Peyer's patch (tissue), 4 donors: ENCODE measurements around the gene RNASEH2A. TPM values are rescaled to one million over a fixed set of nuclear protein-coding genes. Genes with fewer than 3 reads are reported as not detected.
A peak's percentile ranks its signal among the peaks of the same experiment; 100 is the strongest.
"Not testable (repeated sequence)": the region's sequence is repeated elsewhere in the genome, so short reads cannot be mapped to it uniquely, and the experiment has no call there.

Source experiments
- DNase-seq, 3 donors: peaks; one replicate each; pipeline ENCODE4 v3.0.0-alpha.2; 2017 to 2019
- H3K27ac ChIP-seq, 4 donors: fragments of 200-600 bp; sonication (generic); one replicate each; pipeline ENCODE4 v1.5.1; 2016 to 2019
- H3K27me3 ChIP-seq, 2 donors: fragments of 200-600 bp; sonication (generic); one replicate each; pipeline ENCODE4 v1.5.1; 2019
- H3K36me3 ChIP-seq, 3 donors: fragments of 200-600 bp; sonication (generic); one replicate each; pipeline ENCODE4 v1.5.1; 2016 to 2019
- H3K4me1 ChIP-seq, 4 donors: fragments of 200-600 bp; sonication (generic); one replicate each; pipeline ENCODE4 v1.5.1; 2016 to 2019
- H3K4me3 ChIP-seq, 4 donors: fragments of 200-600 bp; sonication (generic); 1 replicate in 3 of 4; 2 replicates in 1 of 4; pipeline ENCODE4 v1.5.1; 2016 to 2019; ENCODE audit warnings: mild to moderate bottlenecking in 1 of 4
- H3K9me3 ChIP-seq, 4 donors: fragments of 200-600 bp; sonication (generic); one replicate each; pipeline ENCODE4 v1.5.1; 2016 to 2019; ENCODE audit warnings: mild to moderate bottlenecking in 1 of 4
- CTCF ChIP-seq, 6 experiments: fragments of 450-650 bp in 4 of 6; fragments of 200-600 bp in 2 of 6; sonication (generic) in 1 of 6; IDR thresholded peaks; one replicate each; pipeline ENCODE4 v1.5.1; 2017 to 2019; ENCODE audit warnings: antibody characterized with exemption in 6 of 6, mild to moderate bottlenecking in 3 of 6, moderate library complexity in 1 of 6
- POLR2A ChIP-seq, 2 donors: fragments of 450-650 bp; IDR thresholded peaks; one replicate each; pipeline ENCODE4 v1.5.1; 2017; ENCODE audit warnings: antibody characterized with exemption in 2 of 2, mild to moderate bottlenecking in 2 of 2, moderate library complexity in 2 of 2
- total RNA-seq, 4 donors: library from RNA; depleted of rRNA; stranded (reverse); fragments of >200 nt; gene quantifications; one replicate each; pipeline ENCODE4 v1.1.0, GENCODE V29; 2016

Gene RNASEH2A
- total RNA-seq, 4 donors from 2014 or later = 5.9 to 24.8 (median 9.4) TPM

DNA sequence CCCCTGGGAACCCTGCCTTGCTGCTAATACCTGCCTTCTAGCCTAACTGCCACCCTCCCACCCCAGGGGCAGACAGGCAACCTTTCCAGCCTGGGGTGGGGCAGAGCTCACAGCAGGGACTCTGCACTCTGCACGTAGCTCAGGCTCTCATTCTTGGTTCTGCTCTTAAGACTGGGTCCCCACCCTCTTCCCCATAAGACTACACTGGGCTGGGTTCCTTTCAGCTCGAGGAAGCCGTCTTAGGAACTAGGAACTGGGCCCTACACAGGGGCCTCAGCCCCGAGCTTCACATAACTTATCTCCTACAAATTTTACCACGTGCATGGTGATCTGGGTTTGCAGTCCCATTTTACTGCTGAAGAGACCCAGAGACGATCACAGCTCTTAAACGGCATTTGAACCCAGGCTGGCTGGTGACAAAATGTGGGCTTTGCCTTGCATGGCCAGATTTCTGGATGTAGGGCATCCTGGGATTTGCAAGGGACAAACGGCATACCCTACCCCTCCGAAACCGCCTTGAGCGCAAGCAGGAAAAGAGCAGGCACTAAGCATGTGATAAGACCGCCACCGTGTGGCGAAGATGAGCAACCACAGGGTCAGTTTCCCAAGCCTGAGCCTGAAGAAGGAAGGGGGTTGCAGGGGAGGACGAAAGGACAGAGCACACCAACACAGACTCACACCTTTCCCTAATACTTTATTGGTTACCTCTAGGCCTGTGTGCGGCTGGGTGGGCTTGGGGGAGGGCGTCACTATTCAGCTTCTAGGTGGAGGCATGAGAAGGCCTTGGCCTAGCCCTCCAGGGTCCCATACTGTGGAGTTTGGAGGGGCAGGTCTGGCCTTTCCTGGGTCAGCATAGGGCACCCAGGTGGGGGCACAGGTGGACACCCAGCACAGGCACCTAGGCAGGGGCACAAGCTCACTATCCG, 10.0 kb upstream of the RNASEH2A start:
- Histone ChIP-seq H3K27me3 (no peaks in the 10 kb centered on the region), H3K36me3 (peaks cover 0 to 21% (median 0%) of the 10 kb centered on the region in 3 donors), H3K4me3 (peak overlapping the region in 3 of 4 donors; percentile 16 to 37 (median 33)), H3K27ac (peak overlapping the region; percentile 51 to 95 (median 72)), H3K4me1 (peaks cover 9 to 38% (median 12%) of the 10 kb centered on the region in 4 donors), H3K9me3 (no peaks in the 10 kb centered on the region)
- peak; percentile 72 to 87 (median 81) for DNase-seq
- TF ChIP-seq CTCF (IDR thresholded peaks at IDR 0.05) (peak; percentile 91 to 99 (median 98)), POLR2A (IDR thresholded peaks at IDR 0.05) (peak; percentile 34 to 71)

DNA sequence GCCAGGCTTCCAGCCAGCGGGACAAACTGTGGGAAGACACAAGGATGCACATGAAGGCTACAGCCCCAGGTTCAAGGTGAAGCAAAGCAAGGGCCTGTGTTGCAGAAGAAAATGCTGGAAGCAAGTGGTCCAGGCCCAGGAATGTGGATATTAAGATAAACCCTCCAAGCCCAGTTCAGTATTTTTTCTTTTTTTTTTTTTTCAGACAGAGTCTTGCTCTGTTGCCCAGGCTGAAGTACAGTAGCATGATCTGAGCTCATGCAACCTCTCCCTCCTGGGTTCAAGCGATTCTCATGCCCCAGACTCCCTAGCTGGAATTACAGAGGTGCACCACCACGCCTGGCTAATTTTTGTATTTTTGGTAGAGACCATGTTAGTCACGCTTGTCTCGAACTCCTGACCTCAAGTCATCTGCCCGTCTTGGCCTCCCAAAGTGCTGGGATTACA, 9.2 kb upstream of the RNASEH2A start:
- no peak overlapping the region for H3K4me3 ChIP-seq
- TF ChIP-seq POLR2A (IDR thresholded peaks at IDR 0.05) (no peak), CTCF (IDR thresholded peaks at IDR 0.05) (no peak)
- peaks cover 9 to 39% (median 14%) of the 10 kb centered on the region in 4 donors for H3K4me1 ChIP-seq
- no peaks in the 10 kb centered on the region for H3K9me3 ChIP-seq
- no peaks in the 10 kb centered on the region for H3K27me3 ChIP-seq
- peak overlapping the region in 2 of 4 donors; percentile 83 to 95 for H3K27ac ChIP-seq
- DNase-seq = no peak
- H3K36me3 ChIP-seq = peaks cover 0 to 21% (median 0%) of the 10 kb centered on the region in 3 donors

DNA sequence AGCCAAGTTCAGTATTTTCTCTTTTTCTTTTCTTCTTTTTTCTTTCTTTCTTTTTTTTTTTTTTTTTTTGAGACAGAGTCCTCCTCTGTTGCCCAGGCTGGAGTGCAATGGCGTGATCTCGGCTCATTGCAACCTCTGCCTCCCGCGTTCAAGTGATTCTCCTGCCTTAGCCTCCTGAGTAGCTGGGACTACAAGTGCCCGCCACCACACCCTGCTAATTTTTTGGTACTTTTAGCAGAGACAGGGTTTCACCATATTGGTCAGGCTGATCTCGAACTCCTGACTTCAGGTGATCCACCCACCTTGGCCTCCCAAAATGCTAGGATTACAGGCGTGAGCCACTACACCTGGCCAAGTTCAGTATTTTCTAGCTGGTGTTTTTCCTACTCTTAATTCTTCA, 8.8 kb upstream of the RNASEH2A start:
- not testable (repeated sequence) for H3K9me3 ChIP-seq, H3K27ac ChIP-seq, H3K4me3 ChIP-seq, H3K27me3 ChIP-seq, DNase-seq
- Histone ChIP-seq H3K4me1 (peaks cover 9 to 43% (median 16%) of the 10 kb centered on the region in 4 donors), H3K36me3 (peaks cover 0 to 21% (median 0%) of the 10 kb centered on the region in 3 donors)

DNA sequence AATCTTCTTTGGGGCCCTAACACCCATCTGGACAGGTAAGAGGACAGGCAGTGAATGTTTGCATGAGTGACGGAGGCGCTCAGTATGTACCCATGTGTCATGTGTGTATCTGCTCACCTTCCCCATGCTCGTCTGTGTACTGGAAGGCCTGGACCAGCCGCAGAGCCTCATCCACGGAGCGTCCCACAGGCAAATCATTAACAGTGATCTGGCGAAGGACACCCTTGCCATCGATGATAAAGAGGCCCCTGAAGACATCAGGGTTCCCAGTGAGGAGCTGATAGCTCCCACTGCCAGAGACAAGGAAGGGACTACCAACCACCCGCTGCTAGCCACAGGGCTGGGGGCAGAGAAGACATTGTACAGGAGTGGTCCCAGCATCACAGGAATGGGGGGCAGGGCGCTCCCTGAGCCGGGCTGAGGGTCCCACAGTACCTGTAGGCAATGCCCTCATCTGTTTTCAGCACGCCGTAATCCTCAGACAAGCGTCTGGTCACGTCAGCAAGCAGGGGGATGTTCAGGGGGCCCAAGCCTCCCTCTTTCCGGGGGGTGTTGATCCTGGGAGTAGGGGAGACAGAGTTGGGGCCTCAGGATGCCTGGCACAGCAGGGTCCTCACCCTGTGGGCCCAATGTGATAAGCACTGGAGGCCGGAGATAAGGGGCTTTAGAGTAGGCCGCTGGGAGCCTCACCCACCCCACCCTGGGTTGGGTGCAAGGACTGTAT, 6.5 kb upstream of the RNASEH2A start:
- no peaks in the 10 kb centered on the region for H3K27me3 ChIP-seq
- H3K4me3 ChIP-seq = peak overlapping the region in 2 of 4 donors; percentile 83 to 86
- no peak for DNase-seq
- H3K36me3 ChIP-seq = peaks cover 0 to 21% (median 0%) of the 10 kb centered on the region in 3 donors
- H3K4me1 ChIP-seq = peaks cover 9 to 34% (median 16%) of the 10 kb centered on the region in 4 donors
- no peak overlapping the region for H3K27ac ChIP-seq
- TF ChIP-seq POLR2A (IDR thresholded peaks at IDR 0.05) (no peak), CTCF (IDR thresholded peaks at IDR 0.05) (no peak)
- H3K9me3 ChIP-seq = no peaks in the 10 kb centered on the region

DNA sequence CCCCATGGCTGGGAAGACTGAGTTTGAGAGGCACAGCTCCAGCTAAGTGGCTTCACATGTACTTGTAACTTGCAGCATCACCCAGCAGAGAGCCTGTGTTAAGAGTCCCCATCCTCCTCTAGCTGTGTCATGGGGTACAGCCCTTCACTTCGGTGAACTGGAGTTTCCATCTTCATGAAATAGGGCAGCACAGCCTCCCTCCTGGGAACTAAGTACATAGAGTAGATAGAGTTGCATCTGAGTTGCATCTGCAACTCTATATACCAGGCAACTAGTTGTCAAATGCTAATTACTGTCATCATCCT, 6.0 kb upstream of the RNASEH2A start:
- H3K4me1 ChIP-seq = peaks cover 9 to 29% (median 16%) of the 10 kb centered on the region in 4 donors
- no peaks in the 10 kb centered on the region for H3K9me3 ChIP-seq
- peak overlapping the region in 2 of 4 donors; percentile 83 to 86 for H3K4me3 ChIP-seq
- H3K36me3 ChIP-seq = peaks cover 0 to 21% (median 0%) of the 10 kb centered on the region in 3 donors
- H3K27ac ChIP-seq = peak overlapping the region; percentile 64 to 78 (median 74)
- no peak for DNase-seq
- TF ChIP-seq CTCF (IDR thresholded peaks at IDR 0.05) (no peak), POLR2A (IDR thresholded peaks at IDR 0.05) (no peak)
- no peaks in the 10 kb centered on the region for H3K27me3 ChIP-seq
